CD8-positive, alpha-beta memory T cell (primary cell): ENCODE measurements around the gene EPHA1. TPM values are rescaled to one million over a fixed set of nuclear protein-coding genes. Genes with fewer than 3 reads are reported as not detected.

ENCODE experiments used
- CTCF ChIA-PET: fragments of 350-600 bp; sonication (Branson Sonifier 250); formaldehyde crosslinking; loops from one replicate; lab custom pipeline; 2021; ENCODE audit warnings: antibody characterized with exemption; lab: Charles Lee
- POLR2A ChIA-PET: fragments of 350-600 bp; sonication (Branson Sonifier 250); formaldehyde crosslinking; loops from one replicate; lab custom pipeline; 2021; ENCODE audit warnings: antibody characterized with exemption; lab: Charles Lee
- DNase-seq, 5 donors: peaks; one replicate each; pipeline versions ENCODE4 v3.0.0 to v3.0.0-alpha.2; 2020 to 2022; ENCODE audit warnings: mixed read lengths in 1 of 5
- H3K27ac ChIP-seq: one replicate; pipeline ENCODE4 v1.7.0; 2013; ENCODE audit warnings: low read depth, mild to moderate bottlenecking, low read length, moderate library complexity
- H3K27me3 ChIP-seq: 2 replicates; pipeline ENCODE4 v1.7.0; 2013; ENCODE audit warnings: low read length, mild to moderate bottlenecking; ENCODE audit not compliant: insufficient read depth, poor library complexity, severe bottlenecking
- H3K36me3 ChIP-seq: 2 replicates; pipeline ENCODE4 v1.7.0; 2013; ENCODE audit warnings: mild to moderate bottlenecking, low read length, moderate library complexity; ENCODE audit not compliant: insufficient read depth
- H3K4me1 ChIP-seq: 2 replicates; pipeline ENCODE4 v1.7.0; 2013; ENCODE audit warnings: mild to moderate bottlenecking, low read length, moderate library complexity; ENCODE audit not compliant: insufficient read depth
- H3K4me3 ChIP-seq: 2 replicates; pipeline ENCODE4 v1.7.0; 2013; ENCODE audit warnings: mild to moderate bottlenecking, low read length
- H3K9me3 ChIP-seq: 2 replicates; pipeline ENCODE4 v1.7.0; 2013; ENCODE audit warnings: mild to moderate bottlenecking, low read length
- H3K27ac Mint-ChIP-seq, 8 donors: one replicate each; pipeline ENCODE4 v1.8.0; 2020 to 2021; ENCODE audit warnings: mixed read lengths in 8 of 8, mild to moderate bottlenecking in 6 of 8, inconsistent platforms in 3 of 8, moderate library complexity in 3 of 8
- H3K27me3 Mint-ChIP-seq, 2 donors: one replicate each; pipeline ENCODE4 v1.8.0; 2020 to 2021; ENCODE audit warnings: mixed read lengths in 2 of 2, mild to moderate bottlenecking in 1 of 2, moderate library complexity in 1 of 2
- H3K36me3 Mint-ChIP-seq, 3 donors: one replicate each; pipeline ENCODE4 v1.8.0; 2020 to 2021; ENCODE audit warnings: mixed read lengths in 3 of 3, inconsistent platforms in 1 of 3, mild to moderate bottlenecking in 1 of 3
- H3K4me1 Mint-ChIP-seq, 3 donors: one replicate each; pipeline ENCODE4 v1.8.0; 2020 to 2021; ENCODE audit warnings: mixed read lengths in 3 of 3, inconsistent platforms in 1 of 3, mild to moderate bottlenecking in 1 of 3
- H3K4me3 Mint-ChIP-seq, 7 donors: one replicate each; pipeline ENCODE4 v1.8.0; 2020 to 2021; ENCODE audit warnings: mixed read lengths in 7 of 7, mild to moderate bottlenecking in 6 of 7, moderate library complexity in 4 of 7, inconsistent platforms in 2 of 7
- H3K9me3 Mint-ChIP-seq, 5 donors: one replicate each; pipeline ENCODE4 v1.8.0; 2020 to 2022; ENCODE audit warnings: mixed read lengths in 5 of 5, mild to moderate bottlenecking in 3 of 5, moderate library complexity in 2 of 5, inconsistent platforms in 1 of 5
- polyA plus RNA-seq: library from polyadenylated mRNA; unstranded; fragments of 300-500 nt; fragmentation: Illumina TruSeq; gene quantifications from one replicate; pipeline ENCODE4 v1.2.3, GENCODE V29; 2021
- total RNA-seq, 2 experiments: library from RNA; stranded (reverse); gene quantifications; one replicate each; pipeline ENCODE4 v1.2.3, GENCODE V29; 2021

Gene EPHA1
- total and polyA plus RNA-seq, 3 experiments from 2014 or later, result 2.8 to 4.6 (median 3.1) TPM

GRCh38 chr7:143362131-143363015, 46.3 kb downstream of the EPHA1 start, which contains the start of gene FAM131B:
FAM131B (minus strand) TSS chr7:143362713; CDS start chr7:143362603, 110 bp downstream.
- H3K36me3 ChIP-seq, result no peaks in the 10 kb centered on the region
- H3K4me3 Mint-ChIP-seq, result peak within 1 kb of the TSS; percentile 74 to 96 (median 85)
- H3K27ac Mint-ChIP-seq, result peak within 1 kb of the TSS in 6 of 8 donors; percentile 37 to 91 (median 68)
- peaks cover 10 to 16% (median 11%) of the 10 kb centered on the region in 3 donors for H3K4me1 Mint-ChIP-seq
- CTCF ChIA-PET, result interaction anchor here (1.0 to 3.4 kb wide), 4 partner anchors 10 to 122 kb away, joined by 3 to 12 read pairs (median 6); no protein-coding TSS in a partner anchor
- DNase-seq, result peak in 3 of 5 donors; percentile 34 to 64 (median 38)
- no peak within 1 kb of the TSS for H3K27ac ChIP-seq
- H3K4me3 ChIP-seq, result peak within 1 kb of the TSS; percentile 47
- H3K9me3 Mint-ChIP-seq, result no peaks in the 10 kb centered on the region
- H3K27me3 ChIP-seq, result peaks cover 25% of the 10 kb centered on the region
- no peaks in the 10 kb centered on the region for H3K36me3 Mint-ChIP-seq
- H3K4me1 ChIP-seq, result peaks cover 7% of the 10 kb centered on the region
- no peaks in the 10 kb centered on the region for H3K9me3 ChIP-seq
- peaks cover 14 to 25% of the 10 kb centered on the region in 2 donors for H3K27me3 Mint-ChIP-seq
- POLR2A ChIA-PET, result interaction anchor here (0.6 to 1.0 kb wide), 5 partner anchors 18 to 99 kb away, joined by 3 to 6 read pairs (median 3); partner anchors contain the start of gene GSTK1

GRCh38 chr7:143361552-143362130, 47.0 kb downstream of the EPHA1 start:
- no peak for DNase-seq
- Histone ChIP-seq H3K4me3 (peak overlapping the region; percentile 47), H3K9me3 (no peaks in the 10 kb centered on the region), H3K36me3 (no peaks in the 10 kb centered on the region), H3K4me1 (peaks cover 7% of the 10 kb centered on the region), H3K27me3 (peaks cover 25% of the 10 kb centered on the region), H3K27ac (no peak overlapping the region)
- ChIA-PET CTCF (interaction anchor here (1.0 to 3.4 kb wide), 3 partner anchors 14 to 121 kb away, joined by 5 to 12 read pairs (median 12); no protein-coding TSS in a partner anchor), POLR2A (interaction anchor here (0.6 kb wide), 2 partner anchors 19 to 99 kb away, joined by 3 to 6 read pairs; partner anchors contain the start of gene GSTK1)
- H3K27me3 Mint-ChIP-seq, result peaks cover 14 to 25% of the 10 kb centered on the region in 2 donors
- peaks cover 10 to 16% (median 11%) of the 10 kb centered on the region in 3 donors for H3K4me1 Mint-ChIP-seq
- no peaks in the 10 kb centered on the region for H3K36me3 Mint-ChIP-seq
- no peaks in the 10 kb centered on the region for H3K9me3 Mint-ChIP-seq
- peak overlapping the region; percentile 74 to 96 (median 85) for H3K4me3 Mint-ChIP-seq
- H3K27ac Mint-ChIP-seq, result peak overlapping the region in 1 of 8 donors; percentile 69

- Mint-ChIP-seq H3K27me3 (peaks cover 14 to 25% of the 10 kb centered on the region in 2 donors), H3K36me3 (no peaks in the 10 kb centered on the region), H3K4me1 (peaks cover 10 to 16% (median 11%) of the 10 kb centered on the region in 3 donors), H3K9me3 (no peaks in the 10 kb centered on the region), H3K4me3 (peak overlapping the region; percentile 49 to 91 (median 77)), H3K27ac (peak overlapping the region in 3 of 8 donors; percentile 47 to 69 (median 67))
- H3K27me3 ChIP-seq, result peaks cover 25% of the 10 kb centered on the region
- CTCF ChIA-PET, result interaction anchor here (0.8 to 3.4 kb wide), 5 partner anchors 11 to 120 kb away, joined by 3 to 12 read pairs (median 5); no protein-coding TSS in a partner anchor
- no peaks in the 10 kb centered on the region for H3K36me3 ChIP-seq
- DNase-seq, result no peak
- H3K4me3 ChIP-seq, result no peak overlapping the region
- H3K9me3 ChIP-seq, result no peaks in the 10 kb centered on the region
- POLR2A ChIA-PET, result no interaction called here
- H3K27ac ChIP-seq, result no peak overlapping the region
- peaks cover 7% of the 10 kb centered on the region for H3K4me1 ChIP-seq
These were observed 47.7 kb downstream of the EPHA1 start for GRCh38 chr7:143360788-143361551.

GRCh38 chr7:143359771-143360353, 48.8 kb downstream of the EPHA1 start:
- H3K27ac Mint-ChIP-seq, result peak overlapping the region in 3 of 8 donors; percentile 39 to 66 (median 52)
- CTCF ChIA-PET, result interaction anchor here (0.8 to 3.4 kb wide), 6 partner anchors 12 to 119 kb away, joined by 3 to 12 read pairs (median 4); no protein-coding TSS in a partner anchor
- Histone ChIP-seq H3K9me3 (no peaks in the 10 kb centered on the region), H3K36me3 (no peaks in the 10 kb centered on the region), H3K4me3 (no peak overlapping the region), H3K4me1 (peaks cover 7% of the 10 kb centered on the region), H3K27me3 (peaks cover 20% of the 10 kb centered on the region), H3K27ac (no peak overlapping the region)
- peaks cover 10 to 16% (median 11%) of the 10 kb centered on the region in 3 donors for H3K4me1 Mint-ChIP-seq
- peak overlapping the region in 6 of 7 donors; percentile 37 to 91 (median 80) for H3K4me3 Mint-ChIP-seq
- H3K9me3 Mint-ChIP-seq, result no peaks in the 10 kb centered on the region
- peaks cover 14 to 19% of the 10 kb centered on the region in 2 donors for H3K27me3 Mint-ChIP-seq
- POLR2A ChIA-PET, result no interaction called here
- DNase-seq, result no peak
- H3K36me3 Mint-ChIP-seq, result no peaks in the 10 kb centered on the region

GRCh38 chr7:143358626-143359025, 50.0 kb downstream of the EPHA1 start:
- DNase-seq, result no peak
- Mint-ChIP-seq H3K4me1 (peaks cover 10 to 15% (median 11%) of the 10 kb centered on the region in 3 donors), H3K9me3 (no peaks in the 10 kb centered on the region), H3K27ac (peak overlapping the region in 1 of 8 donors; percentile 32), H3K4me3 (peak overlapping the region in 1 of 7 donors; percentile 25), H3K36me3 (no peaks in the 10 kb centered on the region), H3K27me3 (peaks cover 7 to 10% of the 10 kb centered on the region in 2 donors)
- ChIA-PET POLR2A (no interaction called here), CTCF (interaction anchor here (1.2 to 3.1 kb wide), 3 partner anchors 10 to 22 kb away, joined by 3 to 12 read pairs (median 11); partner anchors contain the start of gene ZYX)
- Histone ChIP-seq H3K27me3 (peaks cover 8% of the 10 kb centered on the region), H3K36me3 (no peaks in the 10 kb centered on the region), H3K4me3 (no peak overlapping the region), H3K4me1 (peaks cover 7% of the 10 kb centered on the region), H3K9me3 (no peaks in the 10 kb centered on the region), H3K27ac (no peak overlapping the region)

GRCh38 chr7:143356414-143357050, 52.1 kb downstream of the EPHA1 start:
- POLR2A ChIA-PET, result no interaction called here
- H3K4me1 Mint-ChIP-seq, result peaks cover 3 to 10% (median 5%) of the 10 kb centered on the region in 3 donors

More at GRCh38 chr7:143356414-143357050, 52.1 kb downstream of the EPHA1 start:
- no peak for DNase-seq
- Histone ChIP-seq H3K36me3 (no peaks in the 10 kb centered on the region), H3K9me3 (no peaks in the 10 kb centered on the region), H3K4me3 (no peak overlapping the region), H3K27me3 (no peaks in the 10 kb centered on the region), H3K27ac (no peak overlapping the region), H3K4me1 (no peaks in the 10 kb centered on the region)
- Mint-ChIP-seq H3K27me3 (peaks cover 5 to 8% of the 10 kb centered on the region in 2 donors), H3K9me3 (no peaks in the 10 kb centered on the region), H3K4me3 (peak overlapping the region in 1 of 7 donors; percentile 66), H3K36me3 (no peaks in the 10 kb centered on the region), H3K27ac (peak overlapping the region in 2 of 8 donors; percentile 47 to 76)
- CTCF ChIA-PET, result interaction anchor here (1.1 to 3.1 kb wide), 5 partner anchors 11 to 116 kb away, joined by 3 to 11 read pairs (median 6); partner anchors contain the start of gene ZYX
